Measurements from ENCODE around the gene TSPAN9. TPM values are rescaled to one million over a fixed set of nuclear protein-coding genes. Genes with fewer than 3 reads are reported as not detected.
A peak's percentile ranks its signal among the peaks of the same experiment; 100 is the strongest.

TSPAN9 gene
- polyA plus RNA-seq, 1 of the 3 experiments (the other 2 are of a cell fraction) = 34.9 TPM

DNA sequence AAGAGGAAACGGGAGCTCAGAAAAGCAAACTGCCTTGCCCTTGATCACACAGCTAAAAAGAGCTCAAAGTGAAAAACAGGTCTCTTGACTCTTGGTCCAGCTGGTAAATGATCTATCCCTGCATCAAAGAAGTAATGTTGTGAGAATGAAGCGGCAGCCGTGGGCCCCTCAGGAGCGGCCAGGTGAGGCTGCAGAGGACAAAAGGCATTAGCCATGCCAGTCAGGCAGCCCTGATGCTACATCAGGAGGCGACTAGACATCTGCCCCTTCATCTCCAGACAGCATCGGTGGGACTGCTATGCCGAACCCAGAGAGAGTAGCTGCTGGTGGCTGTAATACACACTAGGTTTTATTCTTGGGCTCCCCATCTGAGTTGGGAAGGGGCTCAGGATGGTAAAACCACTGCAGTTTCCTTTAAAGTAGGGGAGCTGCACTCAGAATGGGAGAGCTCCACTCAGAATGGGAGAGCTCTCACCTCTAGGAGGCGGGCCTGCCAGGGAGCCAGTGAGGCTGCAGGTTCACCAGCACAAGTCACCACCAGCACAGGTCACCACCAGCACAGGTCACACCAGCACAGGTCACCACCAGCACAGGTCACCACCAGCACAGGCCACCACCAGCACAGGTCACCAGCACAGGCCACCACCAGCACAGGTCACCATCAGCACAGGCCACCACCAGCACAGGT, 120.1 kb downstream of the TSPAN9 start:
- H3K4me1 ChIP-seq (ENCODE audit: control insufficient read depth in 1 of 2, insufficient read depth in 2 of 2, low read depth in 1 of 2, low read length in 1 of 2) = peaks cover 6 to 24% of the 10 kb centered on the region in 2 experiments; a peak in 2 of 4 replicates
- no peak overlapping the region for H3K9ac ChIP-seq
- no peak overlapping the region for H3K27ac ChIP-seq (ENCODE audit: low read depth in 2 of 2, low read length in 1 of 2)
- POLR2A ChIA-PET = no interaction called here
- DNase-seq = no peak
- no peak overlapping the region for H2AFZ ChIP-seq (ENCODE audit: low read depth)
- H3F3A ChIP-seq (replicated peaks; ENCODE audit: insufficient read depth) = no peaks in the 10 kb centered on the region
- H4K20me1 ChIP-seq (ENCODE audit: insufficient read depth) = peaks cover 61% of the 10 kb centered on the region
- H3K36me3 ChIP-seq (replicated peaks in 1 of 2; ENCODE audit: control insufficient read depth in 1 of 2, insufficient read depth in 2 of 2, low read length in 1 of 2) = no peaks in the 10 kb centered on the region
- TF ChIP-seq ZBTB33 (IDR thresholded peaks at IDR 0.05; ENCODE audit: borderline replicate concordance, low read depth) (no peak), MXI1 (IDR thresholded peaks at IDR 0.05; ENCODE audit: low read depth, low read length) (no peak), GABPA (IDR thresholded peaks at IDR 0.05; ENCODE audit: low read depth) (no peak), TCF12 (IDR thresholded peaks at IDR 0.05) (no peak), RAD21 (IDR thresholded peaks at IDR 0.05; ENCODE audit: low read length) (no peak), NRF1 (IDR thresholded peaks at IDR 0.05; ENCODE audit: low read depth, low read length) (no peak)
- TF ChIP-seq, protein P1, sequence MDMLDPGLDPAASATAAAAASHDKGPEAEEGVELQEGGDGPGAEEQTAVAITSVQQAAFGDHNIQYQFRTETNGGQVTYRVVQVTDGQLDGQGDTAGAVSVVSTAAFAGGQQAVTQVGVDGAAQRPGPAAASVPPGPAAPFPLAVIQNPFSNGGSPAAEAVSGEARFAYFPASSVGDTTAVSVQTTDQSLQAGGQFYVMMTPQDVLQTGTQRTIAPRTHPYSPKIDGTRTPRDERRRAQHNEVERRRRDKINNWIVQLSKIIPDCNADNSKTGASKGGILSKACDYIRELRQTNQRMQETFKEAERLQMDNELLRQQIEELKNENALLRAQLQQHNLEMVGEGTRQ (IDR thresholded peaks at IDR 0.05; ENCODE audit: borderline replicate concordance, low read depth, low read length) = no peak
- WGBS (ENCODE audit: low lambda C conversion rate) = 98% methylated on average over 2 of the region's 8 CpGs
- H3K4me2 ChIP-seq = no peak overlapping the region
- no peak overlapping the region for H3K4me3 ChIP-seq (ENCODE audit: low read depth in 2 of 2, low read length in 1 of 2)
- no peaks in the 10 kb centered on the region for H3K9me3 ChIP-seq
- H3K9me2 ChIP-seq = no peaks in the 10 kb centered on the region
- CTCF ChIA-PET = interaction anchor here (0.6 to 3.2 kb wide), 6 partner anchors 10 to 78 kb away, joined by 3 to 18 read pairs (median 4); no protein-coding TSS in a partner anchor
- H3K79me2 ChIP-seq (ENCODE audit: insufficient read depth) = no peaks in the 10 kb centered on the region
- H3K27me3 ChIP-seq (ENCODE audit: insufficient read depth) = no peaks in the 10 kb centered on the region

- H3K9ac ChIP-seq = peak overlapping the region; percentile 41; the same call in 1 of the 2 replicates
- H3K79me2 ChIP-seq (ENCODE audit: insufficient read depth) = no peaks in the 10 kb centered on the region
- peak overlapping the region; percentile 92 for H3K4me2 ChIP-seq
- CTCF ChIA-PET = interaction anchor here (1.1 to 6.1 kb wide), 7 partner anchors 14 to 101 kb away, joined by 3 to 70 read pairs (median 4); no protein-coding TSS in a partner anchor
- TF ChIP-seq MAX (IDR thresholded peaks at IDR 0.05; ENCODE audit: low read depth) (peak; percentile 77), NRF1 (IDR thresholded peaks at IDR 0.05; ENCODE audit: low read depth, low read length) (0 out of 2 replicates have a peak, but pooled peaks have one; percentile 21), MXI1 (IDR thresholded peaks at IDR 0.05; ENCODE audit: low read depth, low read length) (peak; percentile 76)
- TF ChIP-seq, protein P2, sequence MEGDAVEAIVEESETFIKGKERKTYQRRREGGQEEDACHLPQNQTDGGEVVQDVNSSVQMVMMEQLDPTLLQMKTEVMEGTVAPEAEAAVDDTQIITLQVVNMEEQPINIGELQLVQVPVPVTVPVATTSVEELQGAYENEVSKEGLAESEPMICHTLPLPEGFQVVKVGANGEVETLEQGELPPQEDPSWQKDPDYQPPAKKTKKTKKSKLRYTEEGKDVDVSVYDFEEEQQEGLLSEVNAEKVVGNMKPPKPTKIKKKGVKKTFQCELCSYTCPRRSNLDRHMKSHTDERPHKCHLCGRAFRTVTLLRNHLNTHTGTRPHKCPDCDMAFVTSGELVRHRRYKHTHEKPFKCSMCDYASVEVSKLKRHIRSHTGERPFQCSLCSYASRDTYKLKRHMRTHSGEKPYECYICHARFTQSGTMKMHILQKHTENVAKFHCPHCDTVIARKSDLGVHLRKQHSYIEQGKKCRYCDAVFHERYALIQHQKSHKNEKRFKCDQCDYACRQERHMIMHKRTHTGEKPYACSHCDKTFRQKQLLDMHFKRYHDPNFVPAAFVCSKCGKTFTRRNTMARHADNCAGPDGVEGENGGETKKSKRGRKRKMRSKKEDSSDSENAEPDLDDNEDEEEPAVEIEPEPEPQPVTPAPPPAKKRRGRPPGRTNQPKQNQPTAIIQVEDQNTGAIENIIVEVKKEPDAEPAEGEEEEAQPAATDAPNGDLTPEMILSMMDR (IDR thresholded peaks at IDR 0.05) = no peak
- peaks cover 6 to 38% of the 10 kb centered on the region in 2 experiments; a peak in 3 of 4 replicates for H3K4me1 ChIP-seq (ENCODE audit: control insufficient read depth in 1 of 2, insufficient read depth in 2 of 2, low read depth in 1 of 2, low read length in 1 of 2)
- no peaks in the 10 kb centered on the region for H3K9me2 ChIP-seq
- H3K4me3 ChIP-seq (ENCODE audit: low read depth in 2 of 2, low read length in 1 of 2) = peak overlapping the region; percentile 51 to 66
- 18% methylated on average over 36 of the region's 45 CpGs for WGBS (ENCODE audit: low lambda C conversion rate)
- no peaks in the 10 kb centered on the region for H3K9me3 ChIP-seq
- no peak overlapping the region for H2AFZ ChIP-seq (ENCODE audit: low read depth)
- no peaks in the 10 kb centered on the region for H3K27me3 ChIP-seq (ENCODE audit: insufficient read depth)
- H3K36me3 ChIP-seq (replicated peaks in 1 of 2; ENCODE audit: control insufficient read depth in 1 of 2, insufficient read depth in 2 of 2, low read length in 1 of 2) = no peaks in the 10 kb centered on the region
- no peak overlapping the region for H3K27ac ChIP-seq (ENCODE audit: low read depth in 2 of 2, low read length in 1 of 2)
- peak; percentile 82 for DNase-seq
- H3F3A ChIP-seq (replicated peaks; ENCODE audit: insufficient read depth) = no peaks in the 10 kb centered on the region
- POLR2A ChIA-PET = no interaction called here
- peaks cover 68% of the 10 kb centered on the region for H4K20me1 ChIP-seq (ENCODE audit: insufficient read depth)
Observed at GRCh38 chr12:3199551-3200031, 122.4 kb downstream of the TSPAN9 start.

Measured in SK-N-SH (cell line).